NB4 (cell line): ENCODE results near the gene ZNF574.

Experiments used
- DNase-seq: peaks from one replicate; pipeline ENCODE4 v3.0.0; 2010; ENCODE audit warnings: low read depth
- H3K4me3 ChIP-seq: one replicate; pipeline ENCODE4 v1.5.1; 2011; ENCODE audit warnings: mild to moderate bottlenecking, low read depth, low read length, moderate library complexity
- CTCF ChIP-seq: IDR thresholded peaks from one replicate; pipeline ENCODE4 v1.5.1; 2012; ENCODE audit warnings: low read depth, low read length
- MAX ChIP-seq: IDR thresholded peaks from 2 replicates; pipeline ENCODE4 v1.6.1; 2011; ENCODE audit warnings: low read depth, low read length
- MYC ChIP-seq: IDR thresholded peaks from 2 replicates; pipeline ENCODE4 v1.6.1; 2011; ENCODE audit warnings: low read depth, low read length
- POLR2A ChIP-seq: IDR thresholded peaks from 2 replicates; pipeline ENCODE4 v1.6.1; 2011; ENCODE audit warnings: mild to moderate bottlenecking; ENCODE audit not compliant: insufficient read length; ENCODE audit errors: extremely low read depth

Gene ZNF574

GRCh38 chr19:42075364-42075615, 676 bp upstream of the ZNF574 start:
- TF ChIP-seq POLR2A (no peak), CTCF (no peak), MYC (no peak), MAX (no peak)
- peak overlapping the region; percentile 86 for H3K4me3 ChIP-seq
- DNase-seq = no peak

- peak overlapping the region; percentile 93 for H3K4me3 ChIP-seq
- peak; percentile 23; the same call in 1 of the 2 replicates for TF ChIP-seq MAX
- no peak for TF ChIP-seq CTCF
- peak; percentile 3 for TF ChIP-seq POLR2A
- TF ChIP-seq MYC = no peak
- DNase-seq = peak; percentile 78
These were observed 496 bp downstream of the ZNF574 start for GRCh38 chr19:42076380-42076944.

GRCh38 chr19:42078058-42078457, 2.1 kb downstream of the ZNF574 start:
- no peak for DNase-seq
- no peak for TF ChIP-seq MYC
- TF ChIP-seq MAX = no peak
- TF ChIP-seq POLR2A = no peak
- TF ChIP-seq CTCF = no peak
- peak overlapping the region; percentile 93 for H3K4me3 ChIP-seq

- DNase-seq = no peak
- TF ChIP-seq POLR2A (no peak), MYC (no peak), MAX (no peak), CTCF (no peak)
- H3K4me3 ChIP-seq = no peak overlapping the region
These were observed 2.7 kb downstream of the ZNF574 start for GRCh38 chr19:42078538-42079275.

GRCh38 chr19:42079276-42079669, 3.3 kb downstream of the ZNF574 start:
- TF ChIP-seq MYC (no peak), POLR2A (no peak), CTCF (no peak), MAX (no peak)
- no peak for DNase-seq
- no peak overlapping the region for H3K4me3 ChIP-seq
